Ishikawa (cell line): ENCODE measurements around the gene GAREM1.

Experiments
- CEBPB ChIP-seq: IDR thresholded peaks from 2 replicates; pipeline ENCODE4 v1.6.1; 2012
- CREB1 ChIP-seq: IDR thresholded peaks from 2 replicates; pipeline ENCODE4 v1.6.1; 2012; ENCODE audit warnings: low read depth
- EGR1 ChIP-seq: IDR thresholded peaks from 2 replicates; pipeline ENCODE4 v1.6.1; 2012
- EP300 ChIP-seq: IDR thresholded peaks from 2 replicates; pipeline ENCODE4 v1.6.1; 2012; ENCODE audit warnings: borderline replicate concordance
- FOXM1 ChIP-seq: IDR thresholded peaks from 2 replicates; pipeline ENCODE4 v1.6.1; 2012; ENCODE audit warnings: low read depth, borderline replicate concordance
- MAX ChIP-seq: IDR thresholded peaks from 2 replicates; pipeline ENCODE4 v1.6.1; 2012
- NFIC ChIP-seq: IDR thresholded peaks from 2 replicates; pipeline ENCODE4 v1.6.1; 2012
- RAD21 ChIP-seq: IDR thresholded peaks from 2 replicates; pipeline ENCODE4 v1.6.1; 2012; ENCODE audit warnings: low read depth
- TAF1 ChIP-seq: IDR thresholded peaks from 2 replicates; pipeline ENCODE4 v1.6.1; 2012; ENCODE audit warnings: low read depth, mild to moderate bottlenecking
- TCF12 ChIP-seq: IDR thresholded peaks from 2 replicates; pipeline ENCODE4 v1.6.1; 2012; ENCODE audit warnings: low read depth
- TEAD4 ChIP-seq: IDR thresholded peaks from 2 replicates; pipeline ENCODE4 v1.6.1; 2012
- YY1 ChIP-seq: IDR thresholded peaks from 2 replicates; pipeline ENCODE4 v1.6.1; 2012; ENCODE audit warnings: low read depth
- ZBTB7A ChIP-seq: IDR thresholded peaks from 2 replicates; pipeline ENCODE4 v1.6.1; 2012; ENCODE audit warnings: low read depth
- TF ChIP-seq, protein P1 (sequence below): IDR thresholded peaks from 2 replicates; pipeline ENCODE4 v1.6.1; 2012; ENCODE audit warnings: low read depth, mild to moderate bottlenecking
- TF ChIP-seq, protein P2 (sequence below): IDR thresholded peaks from 2 replicates; pipeline ENCODE4 v1.6.1; 2012

GAREM1 gene

GRCh38 chr18:32271672-32272208 lies 198.9 kb downstream of the GAREM1 start:
- TF ChIP-seq TEAD4, result peak; percentile 65
- TF ChIP-seq EP300, result no peak
- peak; percentile 94 for TF ChIP-seq RAD21
- TF ChIP-seq EGR1, result no peak

GRCh38 chr18:32270341-32270740 lies 200.3 kb downstream of the GAREM1 start:
- no peak for TF ChIP-seq FOXM1
- TF ChIP-seq, protein P1, sequence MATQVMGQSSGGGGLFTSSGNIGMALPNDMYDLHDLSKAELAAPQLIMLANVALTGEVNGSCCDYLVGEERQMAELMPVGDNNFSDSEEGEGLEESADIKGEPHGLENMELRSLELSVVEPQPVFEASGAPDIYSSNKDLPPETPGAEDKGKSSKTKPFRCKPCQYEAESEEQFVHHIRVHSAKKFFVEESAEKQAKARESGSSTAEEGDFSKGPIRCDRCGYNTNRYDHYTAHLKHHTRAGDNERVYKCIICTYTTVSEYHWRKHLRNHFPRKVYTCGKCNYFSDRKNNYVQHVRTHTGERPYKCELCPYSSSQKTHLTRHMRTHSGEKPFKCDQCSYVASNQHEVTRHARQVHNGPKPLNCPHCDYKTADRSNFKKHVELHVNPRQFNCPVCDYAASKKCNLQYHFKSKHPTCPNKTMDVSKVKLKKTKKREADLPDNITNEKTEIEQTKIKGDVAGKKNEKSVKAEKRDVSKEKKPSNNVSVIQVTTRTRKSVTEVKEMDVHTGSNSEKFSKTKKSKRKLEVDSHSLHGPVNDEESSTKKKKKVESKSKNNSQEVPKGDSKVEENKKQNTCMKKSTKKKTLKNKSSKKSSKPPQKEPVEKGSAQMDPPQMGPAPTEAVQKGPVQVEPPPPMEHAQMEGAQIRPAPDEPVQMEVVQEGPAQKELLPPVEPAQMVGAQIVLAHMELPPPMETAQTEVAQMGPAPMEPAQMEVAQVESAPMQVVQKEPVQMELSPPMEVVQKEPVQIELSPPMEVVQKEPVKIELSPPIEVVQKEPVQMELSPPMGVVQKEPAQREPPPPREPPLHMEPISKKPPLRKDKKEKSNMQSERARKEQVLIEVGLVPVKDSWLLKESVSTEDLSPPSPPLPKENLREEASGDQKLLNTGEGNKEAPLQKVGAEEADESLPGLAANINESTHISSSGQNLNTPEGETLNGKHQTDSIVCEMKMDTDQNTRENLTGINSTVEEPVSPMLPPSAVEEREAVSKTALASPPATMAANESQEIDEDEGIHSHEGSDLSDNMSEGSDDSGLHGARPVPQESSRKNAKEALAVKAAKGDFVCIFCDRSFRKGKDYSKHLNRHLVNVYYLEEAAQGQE, result no peak
- TF ChIP-seq, protein P2, sequence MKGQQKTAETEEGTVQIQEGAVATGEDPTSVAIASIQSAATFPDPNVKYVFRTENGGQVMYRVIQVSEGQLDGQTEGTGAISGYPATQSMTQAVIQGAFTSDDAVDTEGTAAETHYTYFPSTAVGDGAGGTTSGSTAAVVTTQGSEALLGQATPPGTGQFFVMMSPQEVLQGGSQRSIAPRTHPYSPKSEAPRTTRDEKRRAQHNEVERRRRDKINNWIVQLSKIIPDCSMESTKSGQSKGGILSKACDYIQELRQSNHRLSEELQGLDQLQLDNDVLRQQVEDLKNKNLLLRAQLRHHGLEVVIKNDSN, result no peak
- no peak for TF ChIP-seq TEAD4
- no peak for TF ChIP-seq EGR1
- TF ChIP-seq TCF12, result no peak
- no peak for TF ChIP-seq CEBPB
- TF ChIP-seq CREB1, result no peak
- no peak for TF ChIP-seq NFIC
- TF ChIP-seq EP300, result no peak
- TF ChIP-seq RAD21, result no peak
- TF ChIP-seq YY1, result no peak
- no peak for TF ChIP-seq MAX
- TF ChIP-seq TAF1, result no peak
- no peak for TF ChIP-seq ZBTB7A

GRCh38 chr18:32267463-32267862 lies 203.2 kb downstream of the GAREM1 start:
- TF ChIP-seq ZBTB7A (no peak), CREB1 (no peak), RAD21 (no peak), MAX (no peak), EP300 (no peak), FOXM1 (no peak), NFIC (no peak)
- TF ChIP-seq, protein P2, result no peak

- TF ChIP-seq CREB1, result no peak
- no peak for TF ChIP-seq CEBPB
- TF ChIP-seq, protein P1, result no peak
These were observed 206.3 kb downstream of the GAREM1 start for GRCh38 chr18:32264401-32264800.

- TF ChIP-seq YY1 (no peak), EP300 (no peak)
These were observed 208.6 kb downstream of the GAREM1 start for GRCh38 chr18:32262092-32262491.

GRCh38 chr18:32261003-32261402 lies 209.7 kb downstream of the GAREM1 start:
- TF ChIP-seq NFIC (no peak), CREB1 (no peak), TCF12 (no peak), YY1 (no peak), EP300 (no peak), EGR1 (no peak), FOXM1 (no peak), TAF1 (no peak), TEAD4 (no peak), ZBTB7A (no peak), CEBPB (no peak), MAX (no peak)
- TF ChIP-seq, protein P1, result no peak
